Stimulated activated naive B cell treated with anti-CD40 and anti-IgM and Interleukin-4, amounts not matched to agents 10 μg/mL and 1 μg/mL and 100 μg/mL, for 72 hours (primary cell): Measurements from ENCODE around the gene SGMS1.

Source experiments
- ATAC-seq, 2 donors: fragments of 150-1000 bp; cut with Tn5 transposase; replicated peaks; 2 replicates each; pipeline ENCODE4 v1.10.0; 2021; ENCODE audit warnings: moderate library complexity in 1 of 2
- DNase-seq: peaks from one replicate; pipeline ENCODE4 v3.0.0; 2021
- H3K27ac Mint-ChIP-seq: one replicate; pipeline ENCODE4 v1.8.0; 2022; ENCODE audit warnings: mild to moderate bottlenecking, mixed read lengths
- H3K27me3 Mint-ChIP-seq, 2 donors: one replicate each; pipeline ENCODE4 v1.8.0; 2022; ENCODE audit warnings: mixed read lengths in 2 of 2
- H3K36me3 Mint-ChIP-seq, 2 donors: one replicate each; pipeline ENCODE4 v1.8.0; 2022; ENCODE audit warnings: mixed read lengths in 2 of 2, mild to moderate bottlenecking in 1 of 2
- H3K4me1 Mint-ChIP-seq, 2 donors: one replicate each; pipeline ENCODE4 v1.8.0; 2022; ENCODE audit warnings: mixed read lengths in 2 of 2, mild to moderate bottlenecking in 1 of 2
- H3K4me3 Mint-ChIP-seq, 2 donors: one replicate each; pipeline ENCODE4 v1.8.0; 2022; ENCODE audit warnings: mild to moderate bottlenecking in 2 of 2, mixed read lengths in 2 of 2, moderate library complexity in 1 of 2
- H3K9me3 Mint-ChIP-seq, 2 donors: one replicate each; pipeline ENCODE4 v1.8.0; 2022; ENCODE audit warnings: mixed read lengths in 2 of 2, mild to moderate bottlenecking in 1 of 2

The SGMS1 gene

DNA sequence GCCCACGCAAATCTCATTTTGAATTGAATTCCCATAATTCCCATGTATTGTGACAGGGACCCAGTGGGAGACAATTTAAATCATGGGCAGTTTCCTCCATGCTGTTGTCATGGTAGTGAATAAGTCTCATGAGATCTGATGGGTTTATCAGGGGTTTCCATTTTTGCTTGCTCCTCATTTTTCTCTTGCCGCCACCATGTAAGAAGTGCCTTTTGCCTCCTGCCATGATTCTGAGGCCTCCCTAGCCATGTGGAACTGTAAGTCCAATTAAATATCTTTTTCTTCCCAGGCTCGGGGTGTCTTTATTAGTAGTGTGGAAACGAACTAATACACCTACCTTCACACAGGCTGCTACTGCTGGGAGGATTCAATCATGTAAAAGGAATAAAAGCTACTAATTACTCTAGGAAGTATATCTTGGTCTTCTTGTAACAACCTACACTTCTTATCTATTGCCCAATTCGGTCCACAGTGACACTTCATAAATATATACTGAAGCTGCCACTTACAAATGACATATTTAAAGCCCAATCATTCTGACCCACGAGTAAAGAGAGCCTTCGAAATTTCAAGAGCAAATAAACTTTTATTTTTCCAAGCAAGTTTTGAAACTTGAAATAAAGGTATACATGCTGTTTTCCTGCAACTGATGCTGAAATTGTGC, 272.1 kb downstream of the SGMS1 start:
- ATAC-seq (no peak), DNase-seq (no peak)
- H3K9me3 Mint-ChIP-seq = peaks cover 18% of the 10 kb centered on the region in 2 donors
- no peak overlapping the region for H3K27ac Mint-ChIP-seq
- H3K4me1 Mint-ChIP-seq = peaks cover 15 to 34% of the 10 kb centered on the region in 2 donors
- no peak overlapping the region for H3K4me3 Mint-ChIP-seq
- peaks cover 42 to 49% of the 10 kb centered on the region in 2 donors for H3K36me3 Mint-ChIP-seq
- no peaks in the 10 kb centered on the region for H3K27me3 Mint-ChIP-seq

DNA sequence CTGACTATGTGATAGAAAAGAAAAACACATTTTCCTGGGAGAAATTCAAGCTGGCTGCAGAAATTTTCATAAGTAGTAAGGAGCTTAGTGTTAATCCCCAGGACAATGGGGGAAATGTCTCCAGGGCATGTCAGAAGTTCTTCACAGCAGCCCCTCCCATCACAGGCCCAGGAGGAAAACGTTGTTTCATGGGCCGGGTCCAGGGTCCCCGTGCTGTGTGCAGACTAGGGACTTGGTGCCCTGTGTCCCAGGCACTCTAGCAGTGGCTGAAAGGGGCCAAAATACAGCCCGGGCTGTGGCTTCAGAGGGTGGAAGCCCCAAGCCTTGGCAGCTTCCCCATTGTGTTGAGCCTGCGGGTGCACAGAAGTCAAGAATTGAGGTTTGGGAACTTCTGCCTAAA, 273.4 kb downstream of the SGMS1 start:
- peaks cover 36 to 42% of the 10 kb centered on the region in 2 donors for H3K36me3 Mint-ChIP-seq
- DNase-seq = no peak
- no peaks in the 10 kb centered on the region for H3K27me3 Mint-ChIP-seq
- no peak overlapping the region for H3K27ac Mint-ChIP-seq
- H3K4me3 Mint-ChIP-seq = no peak overlapping the region
- peaks cover 15 to 37% of the 10 kb centered on the region in 2 donors for H3K4me1 Mint-ChIP-seq
- peaks cover 17 to 18% of the 10 kb centered on the region in 2 donors for H3K9me3 Mint-ChIP-seq
- no peak for ATAC-seq

DNA sequence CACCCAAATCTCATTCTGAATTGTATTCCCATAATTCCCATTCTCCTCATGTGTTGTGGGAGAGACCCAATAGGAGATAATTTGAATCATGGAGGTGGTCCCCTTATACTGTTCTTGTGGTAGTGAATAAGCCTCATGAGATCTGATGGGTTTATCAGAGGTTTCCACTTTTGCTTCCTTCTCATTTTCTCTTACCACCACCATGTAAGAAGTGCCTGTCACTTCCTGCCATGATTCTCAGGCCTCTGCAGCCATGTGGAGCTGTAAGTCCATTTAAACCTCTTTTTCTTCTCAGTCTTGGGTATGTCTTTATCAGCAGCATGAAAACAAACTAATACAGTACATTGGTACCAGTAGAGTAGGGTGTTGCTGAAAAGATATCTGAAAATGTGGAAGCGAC, 274.2 kb downstream of the SGMS1 start:
- no peak overlapping the region for H3K27ac Mint-ChIP-seq
- no peaks in the 10 kb centered on the region for H3K27me3 Mint-ChIP-seq
- peaks cover 32 to 37% of the 10 kb centered on the region in 2 donors for H3K36me3 Mint-ChIP-seq
- peaks cover 14 to 18% of the 10 kb centered on the region in 2 donors for H3K9me3 Mint-ChIP-seq
- no peak overlapping the region for H3K4me3 Mint-ChIP-seq
- peaks cover 15 to 37% of the 10 kb centered on the region in 2 donors for H3K4me1 Mint-ChIP-seq
- DNase-seq = no peak
- ATAC-seq = no peak

DNA sequence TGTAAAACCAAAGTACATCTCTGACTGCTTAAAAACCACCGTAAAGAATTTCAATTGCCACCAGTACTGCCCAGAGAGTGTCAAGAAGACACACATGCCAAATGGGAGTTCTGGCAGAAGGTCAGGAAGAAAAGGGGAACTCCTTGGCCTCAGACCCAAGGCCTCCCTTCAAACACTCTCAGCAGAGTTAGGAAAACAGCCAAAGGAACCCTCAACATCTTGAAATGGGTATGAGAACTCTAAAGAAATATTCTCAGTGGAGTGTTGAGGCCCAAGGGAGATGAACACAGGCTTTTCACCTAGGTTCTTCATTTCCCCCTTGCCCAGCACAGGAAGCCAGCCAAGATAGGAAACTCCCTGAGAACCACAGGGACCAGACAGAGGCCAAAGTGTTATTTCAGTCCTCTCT, 276.4 kb downstream of the SGMS1 start:
- no peak overlapping the region for H3K4me3 Mint-ChIP-seq
- H3K4me1 Mint-ChIP-seq = peaks cover 15 to 37% of the 10 kb centered on the region in 2 donors
- peaks cover 37 to 47% of the 10 kb centered on the region in 2 donors for H3K36me3 Mint-ChIP-seq
- peak; percentile 12 for DNase-seq
- H3K9me3 Mint-ChIP-seq = peaks cover 12 to 18% of the 10 kb centered on the region in 2 donors
- no peaks in the 10 kb centered on the region for H3K27me3 Mint-ChIP-seq
- H3K27ac Mint-ChIP-seq = peak overlapping the region; percentile 32
- ATAC-seq = peak; percentile 88 to 98

DNA sequence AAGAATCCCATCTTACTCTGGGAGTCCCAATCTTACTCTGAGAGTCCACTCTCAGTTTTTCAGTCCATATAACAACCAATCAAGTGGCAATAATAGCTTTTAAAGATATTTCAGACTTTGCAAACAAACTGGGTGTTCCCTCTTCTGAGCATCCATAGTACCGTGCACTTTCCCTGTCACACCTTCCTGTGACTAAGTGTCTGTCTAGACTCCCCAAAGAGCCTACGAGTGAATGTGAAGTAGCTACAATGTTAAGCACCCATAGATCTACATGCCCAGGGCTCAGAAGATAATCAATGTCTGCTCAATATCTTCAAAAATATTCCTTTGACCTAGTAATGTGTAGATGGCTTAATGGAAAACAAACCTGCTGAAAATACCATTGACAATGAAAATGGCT, 276.8 kb downstream of the SGMS1 start:
- DNase-seq (no peak), ATAC-seq (peak; percentile 12 to 35)
- peak overlapping the region; percentile 32 for H3K27ac Mint-ChIP-seq
- H3K4me1 Mint-ChIP-seq = peaks cover 15 to 37% of the 10 kb centered on the region in 2 donors
- H3K36me3 Mint-ChIP-seq = peaks cover 40 to 51% of the 10 kb centered on the region in 2 donors
- no peaks in the 10 kb centered on the region for H3K27me3 Mint-ChIP-seq
- peaks cover 12 to 18% of the 10 kb centered on the region in 2 donors for H3K9me3 Mint-ChIP-seq
- H3K4me3 Mint-ChIP-seq = no peak overlapping the region

DNA sequence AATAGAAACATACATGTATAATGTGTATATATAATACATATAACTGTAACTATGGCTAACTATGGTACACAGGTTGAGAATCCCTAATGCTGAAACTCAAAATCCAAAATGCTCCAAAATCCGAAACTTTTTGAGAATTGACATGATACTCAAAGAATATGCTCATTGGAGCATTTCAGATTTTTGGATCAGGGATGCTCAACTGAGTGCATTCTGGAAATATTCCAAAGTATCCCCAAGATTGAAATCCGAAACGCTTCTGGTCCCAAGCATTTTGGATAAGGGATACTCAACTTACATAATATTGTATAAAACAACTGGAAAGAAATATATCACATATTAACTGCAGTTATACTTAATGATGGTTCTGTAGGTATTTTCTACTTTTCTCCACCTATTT, 278.2 kb downstream of the SGMS1 start:
- H3K27ac Mint-ChIP-seq = no peak overlapping the region

DNA sequence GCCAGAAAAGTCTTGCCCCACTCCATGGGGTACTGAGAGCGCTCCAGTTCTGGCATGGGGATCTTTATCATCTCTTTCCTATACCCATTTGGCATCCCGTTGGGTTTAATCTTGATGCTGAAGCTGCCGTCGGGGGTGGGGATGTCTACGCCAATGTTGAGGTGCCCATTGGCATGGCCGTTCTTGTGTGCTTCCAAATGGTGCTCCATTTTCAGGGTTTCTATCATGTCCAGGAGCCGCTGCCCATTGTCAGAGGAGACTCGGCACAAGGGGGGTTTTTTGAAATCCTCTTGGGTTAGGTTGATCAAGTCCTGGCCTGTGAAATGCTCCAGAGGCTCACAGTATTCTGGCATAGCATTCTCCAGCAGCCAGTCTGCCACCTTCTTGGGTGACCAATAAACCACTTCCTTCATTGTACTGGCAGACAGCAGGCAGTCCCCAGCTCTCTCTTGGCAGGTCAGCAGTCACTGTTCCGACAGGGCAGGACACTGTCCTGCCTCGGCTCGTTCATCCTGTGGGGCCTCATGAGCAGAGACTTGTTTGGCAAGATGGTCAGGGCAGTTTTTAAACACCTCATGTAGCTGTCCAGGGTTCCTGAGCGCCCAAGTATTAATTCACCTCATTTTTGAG, 279.9 kb downstream of the SGMS1 start:
- H3K27ac Mint-ChIP-seq = no peak overlapping the region
- H3K9me3 Mint-ChIP-seq = peaks cover 1 to 5% of the 10 kb centered on the region in 2 donors
- DNase-seq (no peak), ATAC-seq (no peak)
- H3K36me3 Mint-ChIP-seq = peaks cover 28 to 42% of the 10 kb centered on the region in 2 donors
- H3K4me1 Mint-ChIP-seq = peaks cover 20 to 30% of the 10 kb centered on the region in 2 donors
- no peak overlapping the region for H3K4me3 Mint-ChIP-seq
- H3K27me3 Mint-ChIP-seq = no peaks in the 10 kb centered on the region

More for the DNA sequence above, 278.2 kb downstream of the SGMS1 start:
- Mint-ChIP-seq H3K27me3 (no peaks in the 10 kb centered on the region), H3K4me3 (no peak overlapping the region), H3K4me1 (peaks cover 15 to 31% of the 10 kb centered on the region in 2 donors), H3K36me3 (peaks cover 34 to 43% of the 10 kb centered on the region in 2 donors), H3K9me3 (peaks cover 12 to 18% of the 10 kb centered on the region in 2 donors)
- ATAC-seq = no peak
- no peak for DNase-seq

DNA sequence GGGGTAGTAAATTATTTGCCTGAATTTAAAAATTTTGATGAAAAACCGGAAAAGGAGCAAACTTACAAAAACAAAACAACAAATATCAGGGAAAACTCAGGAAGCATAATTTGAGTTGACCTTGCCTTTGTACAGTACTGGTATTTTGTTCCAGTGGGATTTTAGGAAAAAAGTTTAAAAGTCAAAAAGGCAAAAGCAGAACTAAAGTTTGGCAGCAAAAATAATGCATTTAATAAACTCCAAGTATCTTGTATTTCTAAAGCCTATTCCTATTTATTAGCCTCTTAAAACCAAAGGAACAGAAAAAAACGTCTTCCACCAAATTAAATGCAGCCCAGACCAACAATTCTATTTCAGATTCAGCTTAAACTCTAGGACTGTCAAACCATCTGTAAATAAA, 281.8 kb downstream of the SGMS1 start:
- no peak overlapping the region for H3K4me3 Mint-ChIP-seq
- ATAC-seq = no peak
- no peak for DNase-seq
- H3K9me3 Mint-ChIP-seq = no peaks in the 10 kb centered on the region
- no peaks in the 10 kb centered on the region for H3K27me3 Mint-ChIP-seq
- H3K36me3 Mint-ChIP-seq = peaks cover 27 to 41% of the 10 kb centered on the region in 2 donors
- H3K4me1 Mint-ChIP-seq = peaks cover 7 to 12% of the 10 kb centered on the region in 2 donors
- no peak overlapping the region for H3K27ac Mint-ChIP-seq

DNA sequence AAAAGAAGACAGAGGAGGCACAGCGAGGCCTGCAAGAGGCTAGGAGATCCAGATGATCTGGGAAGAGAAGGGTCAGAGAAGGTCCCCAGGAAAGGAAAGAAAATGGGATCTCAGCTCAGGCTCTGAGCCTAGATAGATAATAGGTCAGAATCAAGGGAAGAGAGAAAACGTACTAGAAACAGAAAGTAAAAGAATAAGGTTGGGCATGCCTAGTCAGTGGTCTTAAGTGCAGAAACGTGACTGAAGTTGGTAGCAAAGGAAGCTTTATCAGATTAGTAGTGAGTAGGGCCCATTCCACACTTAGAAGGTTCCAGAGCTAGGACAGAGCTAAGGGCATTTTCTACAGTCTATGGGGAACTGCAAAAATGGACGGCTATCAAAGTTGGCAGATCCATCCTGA, 287.6 kb downstream of the SGMS1 start:
- no peak for DNase-seq
- H3K4me3 Mint-ChIP-seq = peak overlapping the region; percentile 18 to 40
- peaks cover 11 to 22% of the 10 kb centered on the region in 2 donors for H3K4me1 Mint-ChIP-seq
- ATAC-seq = no peak
- peaks cover 22 to 42% of the 10 kb centered on the region in 2 donors for H3K36me3 Mint-ChIP-seq
- H3K27ac Mint-ChIP-seq = no peak overlapping the region
- H3K27me3 Mint-ChIP-seq = no peaks in the 10 kb centered on the region
- no peaks in the 10 kb centered on the region for H3K9me3 Mint-ChIP-seq

DNA sequence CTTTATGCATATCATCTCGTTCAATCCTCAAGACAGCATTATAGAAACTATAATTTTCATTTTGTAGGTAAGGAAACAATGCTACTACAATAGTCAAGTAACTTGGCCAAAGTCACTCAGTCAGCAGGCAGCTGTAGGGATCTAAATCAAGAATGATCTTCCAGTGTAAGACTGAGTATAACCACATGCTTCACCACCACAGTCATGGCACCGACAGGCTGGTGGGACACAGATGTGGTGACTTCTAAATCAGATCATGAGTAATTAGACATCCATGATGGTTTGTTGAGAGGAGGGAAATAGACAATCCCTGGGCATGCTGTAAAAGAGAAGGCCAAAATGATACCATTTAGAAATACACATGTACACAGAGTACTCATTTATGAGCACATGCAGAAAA, 288.4 kb downstream of the SGMS1 start:
- Mint-ChIP-seq H3K9me3 (no peaks in the 10 kb centered on the region), H3K4me1 (peaks cover 13 to 22% of the 10 kb centered on the region in 2 donors), H3K27ac (no peak overlapping the region), H3K4me3 (no peak overlapping the region), H3K27me3 (no peaks in the 10 kb centered on the region), H3K36me3 (peaks cover 20 to 41% of the 10 kb centered on the region in 2 donors)
- no peak for ATAC-seq
- no peak for DNase-seq

DNA sequence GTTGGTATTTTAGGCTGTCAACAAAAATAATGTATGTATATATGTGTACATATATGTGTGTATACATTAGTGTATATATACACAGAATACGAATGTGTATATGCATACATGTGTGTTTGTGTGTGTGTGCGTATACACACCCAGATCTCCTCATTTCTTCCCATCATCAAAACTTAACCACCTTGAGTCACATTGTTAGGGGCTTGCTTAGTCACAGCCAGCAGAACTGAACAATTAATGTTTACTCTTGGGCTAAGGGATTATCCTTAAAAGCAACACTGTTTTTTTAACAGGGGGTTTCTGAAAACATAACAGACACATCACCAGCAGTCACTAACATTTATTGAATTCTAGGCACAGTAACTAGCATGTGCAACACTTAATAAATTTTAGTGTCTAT, 289.5 kb downstream of the SGMS1 start:
- Mint-ChIP-seq H3K27ac (no peak overlapping the region), H3K9me3 (no peaks in the 10 kb centered on the region), H3K27me3 (no peaks in the 10 kb centered on the region), H3K4me3 (no peak overlapping the region), H3K36me3 (peaks cover 15 to 31% of the 10 kb centered on the region in 2 donors), H3K4me1 (peaks cover 11 to 17% of the 10 kb centered on the region in 2 donors)
- no peak for ATAC-seq
- DNase-seq = no peak

DNA sequence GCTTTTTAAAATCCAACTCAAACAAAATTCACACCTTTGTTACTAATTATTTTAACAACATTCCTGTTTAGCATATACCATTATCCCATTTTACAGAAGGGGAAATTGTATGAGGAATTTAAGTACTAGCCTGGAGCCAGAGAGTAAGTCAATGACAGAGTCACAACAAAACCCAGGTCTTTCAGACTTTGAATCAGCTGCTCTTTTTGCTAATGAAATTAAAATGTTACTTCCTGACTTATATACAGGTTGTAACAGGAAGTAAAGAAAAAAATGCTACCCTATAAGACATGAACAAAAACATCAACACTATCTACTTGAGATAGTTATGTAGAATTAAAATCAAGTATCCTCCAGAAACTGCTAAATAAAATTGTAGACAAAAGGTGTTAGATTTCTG, 289.9 kb downstream of the SGMS1 start:
- Mint-ChIP-seq H3K36me3 (peaks cover 13 to 27% of the 10 kb centered on the region in 2 donors), H3K4me1 (peaks cover 8 to 17% of the 10 kb centered on the region in 2 donors), H3K27me3 (no peaks in the 10 kb centered on the region), H3K4me3 (no peak overlapping the region), H3K27ac (no peak overlapping the region), H3K9me3 (no peaks in the 10 kb centered on the region)
- ATAC-seq = no peak
- DNase-seq = no peak

DNA sequence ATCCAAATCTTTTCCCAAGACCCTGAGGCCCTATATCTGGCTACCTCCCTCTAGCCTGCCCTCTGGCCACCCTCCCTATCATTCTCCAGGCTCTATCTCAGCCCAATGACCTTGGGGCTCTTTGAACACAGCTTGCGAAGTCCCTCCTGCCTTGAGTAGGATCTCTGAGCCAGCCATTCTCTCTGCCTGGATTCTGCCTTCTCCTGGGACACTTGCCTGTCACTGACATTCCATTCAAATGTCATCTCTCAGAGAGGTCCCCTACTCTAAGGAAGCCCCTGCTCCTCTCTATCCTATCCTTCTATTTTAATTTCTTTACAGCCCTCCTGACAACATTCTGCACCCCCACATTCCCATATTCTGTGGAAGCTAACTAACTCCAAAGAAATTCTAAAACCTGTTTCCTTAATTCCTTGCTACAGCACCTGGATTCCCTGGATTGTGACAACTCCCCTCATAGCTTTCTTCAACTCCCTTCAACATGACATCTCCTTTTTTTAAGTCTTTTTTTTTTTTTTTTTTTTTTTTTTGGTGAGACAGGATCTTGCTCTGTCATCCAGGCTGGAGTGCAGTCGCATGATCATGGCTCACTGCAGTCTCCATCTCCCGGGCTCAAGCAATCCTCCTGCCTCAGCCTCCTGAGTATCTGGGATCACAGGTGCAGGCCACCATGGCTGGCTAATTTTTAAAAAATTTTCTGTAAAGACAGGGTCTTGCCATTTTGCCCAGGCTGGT, 291.5 kb downstream of the SGMS1 start:
- Mint-ChIP-seq H3K27ac (no peak overlapping the region), H3K36me3 (peaks cover 9 to 26% of the 10 kb centered on the region in 2 donors), H3K4me1 (peaks cover 8 to 17% of the 10 kb centered on the region in 2 donors), H3K27me3 (no peaks in the 10 kb centered on the region), H3K9me3 (no peaks in the 10 kb centered on the region), H3K4me3 (no peak overlapping the region)
- ATAC-seq (no peak), DNase-seq (no peak)

DNA sequence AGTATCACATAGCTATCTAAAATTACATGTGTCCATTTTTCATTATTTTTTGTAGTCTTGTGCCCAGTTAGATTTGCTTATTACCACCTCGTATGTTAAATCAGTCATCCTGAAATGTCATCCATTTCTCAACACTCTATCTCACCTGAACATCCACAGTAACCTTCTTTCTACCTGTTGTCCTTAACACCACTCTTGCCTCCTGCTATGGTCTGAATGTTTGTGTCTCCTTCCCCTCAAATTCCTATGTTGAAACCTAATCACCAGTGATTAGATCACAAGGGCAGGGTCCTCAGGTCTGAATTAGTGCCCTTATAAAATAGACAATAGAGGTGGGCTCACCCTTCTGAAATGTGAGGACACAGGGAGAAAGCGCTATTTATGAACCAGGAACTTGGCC, 292.3 kb downstream of the SGMS1 start:
- H3K4me3 Mint-ChIP-seq = no peak overlapping the region
- no peaks in the 10 kb centered on the region for H3K27me3 Mint-ChIP-seq
- no peak for ATAC-seq
- H3K36me3 Mint-ChIP-seq = peaks cover 16 to 33% of the 10 kb centered on the region in 2 donors
- H3K4me1 Mint-ChIP-seq = peaks cover 16 to 25% of the 10 kb centered on the region in 2 donors
- no peak for DNase-seq
- no peaks in the 10 kb centered on the region for H3K9me3 Mint-ChIP-seq
- H3K27ac Mint-ChIP-seq = no peak overlapping the region
